Uterus (tissue), 4 donors: ENCODE data around the gene GPR65. TPM values are rescaled to one million over a fixed set of nuclear protein-coding genes. Genes with fewer than 3 reads are reported as not detected.

Experiments used
- DNase-seq, 2 donors: peaks; one replicate each; pipeline ENCODE4 v3.0.0-alpha.2; 2019 to 2020
- H3K27ac ChIP-seq, 2 donors: fragments of 200-600 bp; sonication (generic); 1 replicate in 1 of 2; 2 replicates in 1 of 2; pipeline ENCODE4 v1.5.1; 2016 to 2018
- H3K27me3 ChIP-seq, 2 donors: fragments of 200-600 bp; sonication (generic); one replicate each; pipeline ENCODE4 v1.5.1; 2018 to 2019; ENCODE audit warnings: control low read depth in 1 of 2
- H3K36me3 ChIP-seq, 2 donors: fragments of 200-600 bp; sonication (generic); one replicate each; pipeline ENCODE4 v1.5.1; 2019; ENCODE audit warnings: control low read depth in 1 of 2
- H3K4me1 ChIP-seq, 2 donors: fragments of 200-600 bp; sonication (generic); one replicate each; pipeline ENCODE4 v1.5.1; 2018 to 2019; ENCODE audit warnings: control low read depth in 1 of 2
- H3K4me3 ChIP-seq, 2 donors: fragments of 200-600 bp; sonication (generic); 1 replicate in 1 of 2; 2 replicates in 1 of 2; pipeline ENCODE4 v1.5.1; 2018 to 2019; ENCODE audit warnings: mild to moderate bottlenecking in 1 of 2
- H3K9me3 ChIP-seq, 2 donors: fragments of 200-600 bp; sonication (generic); one replicate each; pipeline ENCODE4 v1.5.1; 2019; ENCODE audit warnings: control low read depth in 1 of 2
- CTCF ChIP-seq, 4 experiments: fragments of 200-600 bp in 2 of 4; fragments of 450-650 bp in 2 of 4; sonication (generic) in 2 of 4; IDR thresholded peaks; one replicate each; pipeline ENCODE4 v1.5.1; 2016 to 2019; ENCODE audit warnings: antibody characterized with exemption in 4 of 4, mild to moderate bottlenecking in 2 of 4, moderate library complexity in 1 of 4
- POLR2A ChIP-seq, 2 donors: fragments of 450-650 bp; IDR thresholded peaks; one replicate each; pipeline ENCODE4 v1.6.1; 2016; ENCODE audit warnings: antibody characterized with exemption in 2 of 2, mild to moderate bottlenecking in 1 of 2, moderate library complexity in 1 of 2
- intact Hi-C: fragments of 100-400 bp; cut with DNase I; formaldehyde crosslinking; loops from one replicate; pipeline ENCODE4 v1.15.1; 2023; ENCODE audit warnings: low total_unique reads
- total RNA-seq, 4 donors: library from RNA; depleted of rRNA in 3 of 4; stranded (reverse); fragments of >200 nt in 3 of 4; gene quantifications; one replicate each; pipeline versions ENCODE4 v1.1.0 to v1.2.4, GENCODE V29; 2014 to 2023
- donor health status: DM: yes; HTN: yes; CAD: no.

The GPR65 gene
- total RNA-seq, 4 donors from 2014 or later, result 0.76 to 2.6 (median 1.6) TPM

GRCh38 chr14:88003425-88003824 is 1.5 kb upstream of the GPR65 start:
- TF ChIP-seq POLR2A (IDR thresholded peaks at IDR 0.05), result no peak
- TF ChIP-seq CTCF (IDR thresholded peaks at IDR 0.05), result no peak
- no peak for DNase-seq
- no peaks in the 10 kb centered on the region for H3K27me3 ChIP-seq
- H3K9me3 ChIP-seq, result no peaks in the 10 kb centered on the region
- no peaks in the 10 kb centered on the region for H3K36me3 ChIP-seq
- no peak overlapping the region for H3K4me3 ChIP-seq
- no peak overlapping the region for H3K27ac ChIP-seq
- no peaks in the 10 kb centered on the region for H3K4me1 ChIP-seq
- intact Hi-C loops, result no loop called here

- TF ChIP-seq POLR2A (IDR thresholded peaks at IDR 0.05) (no peak), CTCF (IDR thresholded peaks at IDR 0.05) (no peak)
- intact Hi-C loops, result no loop called here
These were observed 364 bp upstream of the GPR65 start for GRCh38 chr14:88004506-88005036.

GRCh38 chr14:88005978-88006851 is 1.3 kb downstream of the GPR65 start:
- intact Hi-C loops, result no loop called here
- TF ChIP-seq POLR2A (IDR thresholded peaks at IDR 0.05) (no peak), CTCF (IDR thresholded peaks at IDR 0.05) (no peak)
- Histone ChIP-seq H3K36me3 (no peaks in the 10 kb centered on the region), H3K4me1 (no peaks in the 10 kb centered on the region), H3K4me3 (no peak overlapping the region), H3K27me3 (no peaks in the 10 kb centered on the region), H3K27ac (no peak overlapping the region), H3K9me3 (no peaks in the 10 kb centered on the region)
- no peak for DNase-seq

More at GRCh38 chr14:88004506-88005036, 364 bp upstream of the GPR65 start:
- H3K27me3 ChIP-seq, result no peaks in the 10 kb centered on the region
- no peaks in the 10 kb centered on the region for H3K4me1 ChIP-seq
- DNase-seq, result no peak
- no peaks in the 10 kb centered on the region for H3K9me3 ChIP-seq
- H3K27ac ChIP-seq, result no peak overlapping the region
- no peak overlapping the region for H3K4me3 ChIP-seq
- H3K36me3 ChIP-seq, result no peaks in the 10 kb centered on the region

GRCh38 chr14:88007608-88008007 is 2.7 kb downstream of the GPR65 start:
- Histone ChIP-seq H3K4me1 (no peaks in the 10 kb centered on the region), H3K4me3 (no peak overlapping the region), H3K27ac (no peak overlapping the region), H3K27me3 (no peaks in the 10 kb centered on the region), H3K9me3 (no peaks in the 10 kb centered on the region), H3K36me3 (no peaks in the 10 kb centered on the region)
- intact Hi-C loops, result no loop called here
- DNase-seq, result no peak
- TF ChIP-seq CTCF (IDR thresholded peaks at IDR 0.05) (no peak), POLR2A (IDR thresholded peaks at IDR 0.05) (no peak)

- Histone ChIP-seq H3K36me3 (no peaks in the 10 kb centered on the region), H3K4me3 (no peak overlapping the region), H3K4me1 (no peaks in the 10 kb centered on the region), H3K27me3 (no peaks in the 10 kb centered on the region), H3K27ac (no peak overlapping the region), H3K9me3 (no peaks in the 10 kb centered on the region)
- no peak for TF ChIP-seq CTCF (IDR thresholded peaks at IDR 0.05)
- DNase-seq, result no peak
- intact Hi-C loops, result no loop called here
These were observed 3.3 kb downstream of the GPR65 start for GRCh38 chr14:88008039-88008742.
